Frontal cortex (tissue), 4 donors: ENCODE data around the gene ABI3. TPM values are rescaled to one million over a fixed set of nuclear protein-coding genes. Genes with fewer than 3 reads are reported as not detected.
A peak's percentile ranks its signal among the peaks of the same experiment; 100 is the strongest.
"Not testable (repeated sequence)": the region's sequence is repeated elsewhere in the genome, so short reads cannot be mapped to it uniquely, and the experiment has no call there.

Experiments used
- DNase-seq, 2 donors: peaks; one replicate each; pipeline ENCODE4 v3.0.0; 2012; ENCODE audit warnings: low spot score in 2 of 2
- FAIRE-seq: peaks from 2 replicates; lab custom pipeline; 2012; peaks lifted over from hg19 to GRCh38; lab: Jason Lieb, UNC
- total RNA-seq: library from RNA; depleted of rRNA; stranded (reverse); fragments of >200 nt; gene quantifications from one replicate; pipeline ENCODE4 v1.2.3, GENCODE V29; 2014
- donor health status: control.
- donor health status: control.
- donor health status: control.

Gene ABI3
- total RNA-seq, 1 donor from 2014 or later: 0.41 TPM

GRCh38 chr17:49242813-49243212 lies 32.3 kb downstream of the ABI3 start:
- FAIRE-seq: no peak
- no peak for DNase-seq

GRCh38 chr17:49244839-49245238 lies 34.3 kb downstream of the ABI3 start:
- DNase-seq: no peak
- FAIRE-seq: no peak

- no peak for FAIRE-seq
- no peak for DNase-seq
Measured at GRCh38 chr17:49247944-49248343, 37.4 kb downstream of the ABI3 start.

DNA sequence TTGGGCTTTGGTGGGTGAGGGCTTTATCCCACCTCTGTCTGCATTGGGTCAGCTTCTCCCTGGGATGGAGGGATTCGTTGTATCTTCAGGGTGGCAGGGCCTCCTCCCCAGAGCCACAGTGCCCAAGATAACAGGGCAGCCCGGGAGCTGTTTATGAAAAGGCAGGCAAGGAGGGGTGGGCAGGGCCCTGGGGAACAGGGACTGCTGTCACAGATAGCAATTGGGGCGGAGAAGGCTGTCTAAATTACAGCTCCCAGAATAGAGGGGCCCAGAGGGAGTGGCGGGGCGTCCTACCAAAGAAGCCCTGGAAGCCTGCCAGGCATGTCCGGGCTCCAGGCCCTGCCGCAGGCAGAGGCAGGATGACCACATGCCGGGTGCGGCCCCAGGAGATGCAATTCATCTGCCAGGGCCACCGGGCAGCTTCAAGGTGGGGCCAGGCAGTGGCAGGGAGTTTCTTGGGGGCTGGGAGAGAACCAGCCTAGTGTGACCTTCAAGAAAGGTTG lies 38.8 kb downstream of the ABI3 start:
- DNase-seq: no peak
- FAIRE-seq: no peak

- FAIRE-seq (no peak), DNase-seq (no peak)
Measured at GRCh38 chr17:49249890-49250522, 39.5 kb downstream of the ABI3 start.

GRCh38 chr17:49252148-49252695 lies 41.7 kb downstream of the ABI3 start:
- DNase-seq (no peak), FAIRE-seq (no peak)

GRCh38 chr17:49254066-49254465 lies 43.6 kb downstream of the ABI3 start:
- DNase-seq: no peak
- FAIRE-seq: no peak

GRCh38 chr17:49255125-49255524 lies 44.6 kb downstream of the ABI3 start:
- DNase-seq (no peak), FAIRE-seq (no peak)

DNA sequence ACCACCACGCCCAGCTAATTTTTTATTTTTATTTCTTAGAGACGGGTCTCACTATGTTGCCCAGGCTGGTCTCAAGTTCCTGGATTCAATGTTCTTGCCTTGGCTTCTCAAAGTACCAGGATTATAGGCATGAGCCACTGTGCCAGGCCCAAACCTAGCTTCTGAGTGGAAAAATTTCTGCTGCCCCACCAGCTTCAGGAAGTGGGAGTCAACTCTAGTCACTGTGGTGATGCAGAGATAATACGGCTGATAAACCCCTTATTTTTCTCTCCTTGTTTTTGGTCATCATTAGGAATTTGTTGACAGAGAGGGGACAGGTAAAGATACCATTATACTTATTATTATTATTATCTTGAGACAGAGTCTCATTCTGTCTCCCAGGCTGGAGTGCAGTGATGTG lies 47.9 kb downstream of the ABI3 start:
- no peak for DNase-seq
- no peak for FAIRE-seq

DNA sequence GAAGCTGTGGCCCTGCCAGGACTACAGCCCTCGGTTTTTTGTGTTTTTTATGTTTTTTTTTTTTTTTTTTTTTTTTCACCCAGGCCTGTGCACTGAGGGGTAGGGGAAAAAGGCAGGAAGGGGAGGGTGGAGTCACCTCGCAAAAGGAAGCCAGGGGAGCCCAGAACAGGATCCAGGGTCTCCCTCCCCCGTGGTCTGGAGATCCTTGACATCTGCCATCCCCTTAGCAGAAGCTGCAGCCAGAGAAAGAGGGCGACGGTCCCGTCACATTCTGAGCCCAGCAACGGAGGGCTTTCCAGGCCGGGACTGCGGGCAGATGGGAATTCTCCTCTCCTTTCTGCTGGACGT lies 49.1 kb downstream of the ABI3 start:
- no peak for FAIRE-seq

DNA sequence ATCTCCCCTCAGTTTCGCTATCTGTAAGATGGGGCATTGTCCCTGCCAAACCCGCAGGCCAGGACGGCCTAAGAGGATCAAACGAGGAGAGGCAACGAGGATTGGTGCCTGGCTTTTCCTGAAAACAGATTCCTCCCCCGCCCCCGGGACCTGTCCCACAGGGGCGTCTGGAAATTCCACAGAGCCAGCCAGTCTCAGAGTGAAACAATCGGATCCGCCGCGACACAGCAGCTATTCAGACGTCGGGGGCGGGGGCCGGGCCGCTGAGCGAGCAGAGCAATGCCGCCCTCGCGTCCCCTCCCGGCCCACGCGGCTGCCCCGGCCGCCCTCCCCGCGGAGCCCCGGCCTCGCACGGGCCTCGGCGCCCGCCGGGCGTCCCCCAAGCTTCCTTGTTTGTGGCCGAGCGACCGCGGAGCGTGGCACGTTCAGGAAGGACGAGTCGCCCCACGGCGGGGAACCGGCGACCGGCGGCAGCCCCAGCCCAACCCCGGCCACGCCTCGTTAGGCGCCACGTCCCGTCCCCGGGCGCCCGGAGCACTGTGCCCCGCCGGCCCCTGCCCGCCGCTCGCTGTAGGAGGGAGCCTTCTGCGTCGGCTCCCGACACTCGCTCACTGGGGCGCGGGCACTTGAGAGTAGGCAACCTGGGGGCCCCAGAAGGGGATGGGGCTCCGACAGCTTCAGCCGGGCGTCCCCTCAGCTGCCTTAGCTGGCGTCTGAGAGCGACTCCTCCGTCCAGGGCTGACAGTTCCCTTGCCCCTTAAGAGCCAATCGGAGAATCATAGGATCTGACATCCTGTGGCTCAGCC lies 49.7 kb downstream of the ABI3 start:
- DNase-seq (peak; percentile 51 to 78), FAIRE-seq (no peak)

More for the DNA sequence above, 49.1 kb downstream of the ABI3 start:
- no peak for DNase-seq

GRCh38 chr17:49260817-49261291 lies 50.3 kb downstream of the ABI3 start:
- DNase-seq (no peak), FAIRE-seq (no peak)

DNA sequence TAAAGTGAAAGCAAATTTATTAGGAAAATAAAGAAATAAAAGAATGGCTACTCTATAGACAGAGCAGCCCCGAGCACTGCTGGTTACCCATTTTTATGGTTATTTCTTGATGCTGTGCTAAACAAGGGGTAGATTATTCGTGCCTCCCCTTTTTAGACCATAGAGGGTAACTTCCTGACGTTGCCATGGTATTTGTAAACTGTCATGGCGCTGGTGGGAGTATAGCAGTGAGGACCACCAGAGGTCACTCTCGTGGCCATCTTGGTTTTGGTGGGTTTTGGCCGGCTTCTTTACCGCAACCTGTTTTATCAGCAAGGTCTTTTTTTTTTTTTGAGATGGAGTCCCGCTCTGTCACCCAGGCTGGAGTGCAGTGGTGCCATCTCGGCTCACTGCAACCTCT lies 51.0 kb downstream of the ABI3 start:
- not testable (repeated sequence) for DNase-seq, FAIRE-seq

- no peak for DNase-seq
- no peak for FAIRE-seq
Measured at GRCh38 chr17:49266233-49266632, 55.7 kb downstream of the ABI3 start.

- FAIRE-seq (no peak), DNase-seq (no peak)
Measured at GRCh38 chr17:49267912-49268311, 57.4 kb downstream of the ABI3 start.

DNA sequence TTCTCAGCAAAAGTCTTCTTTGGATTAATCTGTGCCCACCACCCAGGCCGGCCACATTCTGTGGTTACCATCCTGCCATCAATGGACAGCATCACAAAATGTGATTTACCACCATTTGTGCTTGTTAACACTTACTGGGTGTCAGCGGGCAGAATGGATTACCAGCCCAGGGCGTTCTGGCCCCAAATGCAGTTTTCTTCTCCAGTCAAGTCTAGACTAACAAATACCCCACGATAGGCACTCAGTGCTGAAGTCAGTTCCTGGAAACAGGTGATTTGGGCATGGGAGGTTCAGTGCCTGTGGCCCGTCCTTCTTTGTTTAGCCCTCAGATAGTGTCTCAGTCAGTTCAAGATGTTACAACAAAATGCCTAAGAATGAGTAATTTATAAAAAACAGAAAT lies 58.8 kb downstream of the ABI3 start:
- FAIRE-seq: no peak
- no peak for DNase-seq

Other genes with a start within 250 kb of the ABI3 start
- gene GIP, start 242.1 kb upstream of the ABI3 start, total RNA-seq: not detected
- 0.82 TPM for gene IGF2BP1, start 213.3 kb upstream of the ABI3 start, total RNA-seq
- gene B4GALNT2, start 77.9 kb upstream of the ABI3 start, total RNA-seq: not detected
- not detected for gene GNGT2, start 133 bp upstream of the ABI3 start, total RNA-seq
- 1.6 TPM for gene PHOSPHO1, start 20.1 kb downstream of the ABI3 start, total RNA-seq
- 28.5 TPM for gene ZNF652, start 151.5 kb downstream of the ABI3 start, total RNA-seq
- gene PHB1, start 204.2 kb downstream of the ABI3 start, total RNA-seq: 47.7 TPM